Anterior cingulate cortex (tissue), 58 donors: ENCODE measurements around the gene ZBED6.
"Not testable (repeated sequence)": the region's sequence is repeated elsewhere in the genome, so short reads cannot be mapped to it uniquely, and the experiment has no call there.

Experiments used
- DNase-seq, 58 donors: peaks; one replicate each; lab custom pipeline; 2025; lab: John Stamatoyannopoulos, UW

ZBED6 gene

DNA sequence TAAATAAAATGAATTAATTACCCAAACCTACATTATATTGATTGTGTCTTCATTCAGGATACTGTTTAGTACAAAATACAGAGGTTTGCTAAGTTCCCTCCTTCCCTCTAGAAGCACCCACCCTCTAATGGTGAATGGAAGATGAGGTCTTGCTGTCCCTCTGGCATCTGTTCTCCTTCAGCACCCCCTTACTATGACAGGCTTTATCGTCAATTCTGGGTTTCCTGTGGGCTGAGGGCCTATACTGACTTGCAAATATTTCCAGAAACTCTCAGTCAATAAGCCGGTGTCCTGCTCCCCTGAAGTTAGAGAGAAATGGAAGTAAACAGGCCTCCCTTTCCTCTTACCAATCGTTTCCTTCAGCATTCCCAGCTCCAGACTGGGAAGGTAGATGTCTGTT, 17.3 kb upstream of the ZBED6 start:
- DNase-seq: no peak

DNA sequence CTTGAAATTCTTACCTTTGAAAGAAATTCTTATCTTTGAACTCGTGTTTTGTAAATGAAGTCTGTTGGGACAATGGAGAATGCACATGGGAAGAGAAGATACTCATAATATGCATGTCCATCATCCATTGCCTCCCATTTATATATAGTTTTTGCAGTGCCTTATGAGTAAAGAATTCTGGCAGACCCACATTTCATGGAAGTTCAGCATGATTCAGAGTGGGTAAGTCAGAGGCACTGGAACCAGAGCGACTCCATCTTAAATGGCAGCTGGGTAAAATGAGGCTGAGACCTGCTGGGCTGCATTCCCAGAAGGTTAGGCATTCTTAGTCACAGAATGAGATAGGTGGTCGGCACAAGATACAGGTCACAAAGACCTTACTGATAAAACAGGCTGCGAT, 16.6 kb upstream of the ZBED6 start:
- DNase-seq: no peak

DNA sequence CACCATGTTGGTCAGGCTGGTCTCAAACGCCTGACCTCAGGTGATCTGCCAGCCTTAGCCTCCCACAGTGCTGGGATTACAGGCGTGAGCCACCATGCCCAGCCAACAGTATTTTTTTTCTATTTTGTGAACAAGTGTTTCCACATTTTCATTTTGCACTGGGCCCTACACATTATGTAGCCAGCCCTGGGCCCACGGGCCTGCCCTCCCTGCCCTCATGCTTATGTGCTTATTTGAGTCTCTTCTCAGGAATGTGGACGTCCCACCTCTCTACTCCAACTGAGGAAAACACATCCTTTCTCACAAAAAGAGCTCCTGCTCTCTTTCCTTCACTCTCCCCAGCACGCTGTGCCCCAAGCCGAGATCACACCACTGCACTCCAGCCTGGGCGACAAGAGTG, 13.5 kb upstream of the ZBED6 start:
- DNase-seq: no peak

DNA sequence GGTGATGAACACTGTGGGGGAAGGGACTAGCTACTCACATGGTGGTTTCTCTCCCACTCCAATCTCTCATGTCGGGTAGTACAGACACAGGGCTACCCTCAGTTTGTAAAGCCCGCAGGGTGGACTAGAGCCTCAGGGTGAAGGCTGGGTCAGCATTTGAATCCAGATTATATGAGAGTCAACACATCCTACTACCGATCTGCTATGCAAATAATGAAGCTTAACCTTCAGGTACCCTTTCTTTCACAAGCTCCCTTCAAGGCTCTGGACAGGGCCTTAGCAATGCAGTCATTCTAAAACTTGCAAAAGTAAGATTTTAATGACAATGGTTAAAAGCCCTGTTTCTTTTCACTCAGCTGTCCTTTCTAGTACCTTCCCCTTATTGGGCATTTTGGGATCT, 5.5 kb upstream of the ZBED6 start:
- no peak for DNase-seq

DNA sequence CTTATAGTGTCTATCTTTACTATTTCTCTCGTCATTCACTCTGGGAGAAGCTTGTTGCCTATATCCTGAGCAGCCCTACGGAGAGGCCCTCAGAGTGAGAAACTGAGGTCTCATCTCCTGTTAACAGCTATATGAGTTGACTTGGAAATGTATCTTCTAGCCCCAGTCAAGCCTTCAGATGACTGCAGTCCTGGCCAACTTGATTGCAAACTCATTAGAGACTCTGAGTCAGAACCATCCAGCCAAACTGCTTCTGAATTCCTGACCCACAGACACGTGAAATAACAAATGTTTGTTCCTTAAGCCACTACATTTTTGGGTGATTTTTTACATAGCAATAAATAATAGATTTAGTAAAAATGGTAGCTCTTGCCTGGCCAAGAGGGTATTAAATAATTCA, 3.9 kb upstream of the ZBED6 start:
- no peak for DNase-seq

DNA sequence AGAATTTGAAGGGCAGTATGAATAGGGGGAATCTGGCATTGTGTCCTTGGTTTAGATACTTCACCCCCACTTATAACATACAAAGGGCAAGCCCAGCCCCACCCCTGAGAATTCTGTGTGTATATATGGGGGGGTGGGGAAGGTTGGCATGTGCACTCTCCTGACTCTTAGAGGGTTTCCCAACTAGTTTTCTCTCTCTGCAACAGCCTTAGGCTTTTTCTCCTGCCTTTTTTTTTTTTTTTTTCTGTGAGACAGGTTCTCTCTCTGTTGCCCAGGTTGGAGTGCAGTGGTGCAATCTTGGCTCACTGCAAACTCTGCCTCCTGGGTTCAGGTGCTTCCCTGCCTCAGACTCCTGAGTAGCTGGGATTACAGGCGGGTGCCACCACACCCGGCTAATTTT, 2.9 kb upstream of the ZBED6 start:
- no peak for DNase-seq

DNA sequence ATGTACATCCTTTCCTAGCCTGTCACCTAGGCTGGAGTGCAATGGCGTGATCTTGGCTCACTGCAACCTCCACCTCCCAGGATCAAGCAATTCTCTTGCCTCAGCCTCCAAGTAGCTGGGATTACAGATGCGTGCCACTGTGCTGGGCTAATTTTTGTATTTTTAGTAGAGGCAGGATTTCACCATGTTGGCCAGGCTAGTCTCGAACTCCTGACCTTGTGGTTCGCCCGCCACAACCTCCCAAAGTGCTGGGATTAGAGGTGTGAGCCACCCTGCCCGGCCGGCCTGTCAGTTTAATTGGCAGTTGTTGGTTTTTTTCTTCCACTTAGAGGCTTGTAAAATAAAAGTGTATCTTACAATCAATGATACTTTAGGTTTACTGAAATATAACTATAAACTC, 1.9 kb upstream of the ZBED6 start:
- not testable (repeated sequence) for DNase-seq

DNA sequence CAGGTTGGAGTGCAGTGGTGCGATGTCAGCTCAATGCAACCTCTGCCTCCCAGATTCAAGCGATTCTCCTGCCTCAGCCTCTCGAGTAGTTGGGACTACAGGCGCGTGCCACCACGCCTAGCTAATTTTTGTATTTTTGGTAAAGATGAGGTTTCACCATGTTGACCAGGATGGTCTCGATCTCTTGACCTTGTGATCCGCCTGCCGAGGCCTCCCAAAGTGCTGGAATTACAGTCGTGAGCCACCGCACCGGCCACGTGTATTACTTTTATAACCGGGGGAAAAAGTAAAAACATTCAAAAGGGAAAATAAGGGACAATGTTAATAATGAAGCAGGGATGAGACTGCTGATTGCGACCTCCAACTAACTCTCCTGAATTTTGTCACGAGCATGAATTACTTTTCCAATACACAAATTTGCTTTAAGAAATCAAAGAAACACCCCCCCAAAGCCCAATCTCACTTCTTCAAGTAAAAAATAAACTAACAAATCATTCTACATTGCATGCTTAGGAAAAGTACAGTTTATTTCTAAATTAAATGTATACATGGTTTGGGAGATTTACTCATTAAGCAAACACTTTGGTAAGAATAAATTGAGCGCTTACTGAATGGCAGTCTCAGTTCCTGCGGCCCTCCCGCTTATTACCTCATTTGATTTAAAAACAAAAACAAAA, 521 bp upstream of the ZBED6 start:
- no peak for DNase-seq

DNA sequence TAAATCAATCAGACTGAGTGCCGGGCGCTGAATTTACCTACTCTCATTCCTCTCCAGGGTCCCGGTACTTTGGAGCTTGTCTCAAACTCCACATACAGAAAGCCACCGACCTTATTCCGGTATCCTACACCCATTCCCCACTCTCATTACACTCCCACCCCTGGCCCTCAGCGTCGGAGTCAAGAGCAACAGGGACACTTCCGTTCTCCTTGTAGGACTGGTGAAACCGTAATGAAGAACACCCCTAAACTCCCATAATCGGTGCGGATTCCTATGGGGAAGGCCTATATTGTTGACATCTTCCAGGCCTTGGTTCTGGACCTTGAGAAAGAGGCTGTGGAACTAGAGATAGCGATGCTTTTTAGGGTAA, 798 bp downstream of the ZBED6 start:
- DNase-seq: peak in 8 of 58 donors; percentile 20 to 71 (median 44)

DNA sequence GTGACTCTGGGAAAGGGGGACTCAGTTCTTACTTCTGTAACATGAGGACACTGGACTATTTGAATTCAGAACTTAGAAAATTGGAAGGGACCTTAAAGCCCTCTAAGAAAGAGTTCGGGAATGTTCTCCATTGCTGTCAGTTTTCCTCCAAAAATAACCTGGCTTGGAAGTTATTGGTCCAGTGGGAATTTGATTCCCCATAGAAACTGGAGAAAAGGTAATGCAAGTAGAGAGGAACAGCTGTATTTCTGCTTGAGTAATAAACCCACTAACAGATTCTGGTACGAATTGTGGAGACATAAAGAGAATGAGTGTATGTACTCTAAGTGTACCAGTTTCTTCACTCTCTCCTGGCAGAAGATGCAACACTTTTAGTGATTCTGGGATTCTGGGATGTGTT, 1.8 kb downstream of the ZBED6 start:
- no peak for DNase-seq

DNA sequence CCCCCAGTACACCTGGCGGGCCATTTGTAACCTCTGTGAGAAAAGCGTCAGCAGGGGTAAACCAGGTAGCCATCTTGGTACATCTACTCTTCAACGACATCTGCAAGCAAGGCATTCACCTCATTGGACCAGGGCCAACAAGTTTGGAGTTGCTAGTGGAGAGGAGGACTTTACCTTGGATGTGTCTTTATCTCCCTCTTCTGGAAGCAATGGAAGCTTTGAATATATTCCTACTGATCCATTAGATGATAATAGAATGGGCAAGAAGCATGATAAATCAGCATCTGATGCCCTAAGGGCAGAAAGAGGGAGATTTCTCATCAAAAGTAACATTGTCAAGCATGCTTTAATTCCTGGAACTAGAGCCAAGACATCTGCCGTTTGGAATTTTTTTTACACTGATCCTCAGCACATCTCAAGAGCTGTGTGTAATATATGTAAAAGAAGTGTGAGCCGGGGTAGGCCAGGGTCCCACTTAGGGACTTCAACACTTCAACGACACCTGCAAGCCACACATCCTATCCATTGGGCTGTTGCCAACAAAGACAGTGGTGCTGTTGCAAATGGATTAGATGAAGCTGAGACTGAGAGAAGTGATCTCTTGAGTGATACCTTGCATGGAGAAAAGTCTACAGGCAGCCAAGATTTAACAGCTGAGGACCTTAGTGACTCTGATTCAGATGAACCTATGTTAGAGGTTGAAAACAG, 2.7 kb downstream of the ZBED6 start:
- no peak for DNase-seq

DNA sequence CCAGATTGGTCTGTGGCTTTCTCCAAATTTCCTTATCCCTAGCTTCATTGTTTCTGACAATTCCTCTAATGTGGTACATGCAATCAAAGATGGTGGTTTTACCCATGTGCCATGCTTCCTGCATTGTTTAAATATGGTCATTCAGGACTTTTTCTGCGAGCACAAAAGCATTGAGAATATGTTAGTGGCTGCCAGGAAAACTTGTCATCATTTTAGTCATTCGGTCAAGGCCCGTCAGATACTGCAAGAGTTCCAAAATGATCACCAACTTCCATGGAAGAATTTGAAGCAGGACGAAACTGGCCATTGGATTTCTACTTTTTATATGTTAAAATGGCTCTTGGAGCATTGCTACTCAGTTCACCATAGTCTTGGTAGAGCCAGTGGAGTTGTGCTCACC, 3.7 kb downstream of the ZBED6 start:
- DNase-seq: no peak

DNA sequence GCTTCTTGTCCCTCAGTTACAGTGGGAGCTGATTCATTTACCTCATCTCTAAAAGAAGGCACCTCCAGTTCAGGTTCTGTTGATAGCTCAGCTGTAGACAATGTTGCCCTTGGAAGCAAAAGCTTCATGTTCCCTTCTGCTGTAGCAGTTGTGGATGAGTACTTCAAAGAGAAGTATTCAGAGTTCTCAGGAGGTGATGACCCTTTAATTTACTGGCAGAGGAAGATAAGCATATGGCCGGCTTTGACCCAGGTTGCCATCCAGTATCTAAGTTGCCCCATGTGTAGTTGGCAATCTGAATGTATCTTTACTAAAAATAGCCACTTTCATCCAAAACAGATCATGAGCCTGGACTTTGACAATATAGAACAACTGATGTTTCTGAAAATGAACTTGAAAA, 4.5 kb downstream of the ZBED6 start:
- no peak for DNase-seq

DNA sequence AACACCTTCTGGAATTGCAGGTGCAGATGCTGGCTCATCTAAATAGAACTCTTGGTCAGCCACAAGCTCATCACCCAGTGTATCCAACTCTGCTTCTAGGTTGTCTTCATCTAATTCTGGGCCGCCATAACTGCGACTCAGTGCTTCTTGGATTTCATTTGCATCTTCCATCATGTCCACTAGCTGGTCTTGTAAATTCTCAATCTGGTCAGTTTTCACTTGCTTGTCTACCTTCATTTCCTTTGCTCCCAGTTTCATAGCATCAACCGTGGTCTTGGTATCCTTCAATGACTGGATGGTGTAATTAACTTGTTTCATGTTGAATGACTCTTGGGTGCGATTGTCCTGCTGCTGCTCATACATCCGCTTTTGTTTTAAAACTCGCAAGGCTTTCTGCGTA, 10.3 kb downstream of the ZBED6 start:
- DNase-seq: no peak

DNA sequence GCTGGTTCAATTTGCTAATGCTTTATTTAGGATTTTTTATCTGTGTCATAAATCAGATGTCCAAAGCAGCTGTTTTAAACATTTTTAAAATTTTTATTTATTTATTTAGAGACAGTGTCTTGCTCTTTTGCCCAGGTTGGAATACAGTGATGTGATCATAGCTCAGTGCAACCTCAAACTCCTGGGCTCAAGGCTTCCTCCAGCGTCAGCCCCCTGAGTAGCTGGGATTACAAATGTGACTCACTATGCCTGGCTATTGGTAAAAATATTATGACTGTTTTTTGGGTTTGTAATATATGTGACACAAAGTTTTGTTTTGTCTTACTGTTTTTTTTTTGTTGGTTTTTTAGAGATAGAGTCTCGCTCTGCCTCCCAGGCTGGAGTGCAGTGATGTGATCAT, 11.8 kb downstream of the ZBED6 start:
- DNase-seq: no peak

DNA sequence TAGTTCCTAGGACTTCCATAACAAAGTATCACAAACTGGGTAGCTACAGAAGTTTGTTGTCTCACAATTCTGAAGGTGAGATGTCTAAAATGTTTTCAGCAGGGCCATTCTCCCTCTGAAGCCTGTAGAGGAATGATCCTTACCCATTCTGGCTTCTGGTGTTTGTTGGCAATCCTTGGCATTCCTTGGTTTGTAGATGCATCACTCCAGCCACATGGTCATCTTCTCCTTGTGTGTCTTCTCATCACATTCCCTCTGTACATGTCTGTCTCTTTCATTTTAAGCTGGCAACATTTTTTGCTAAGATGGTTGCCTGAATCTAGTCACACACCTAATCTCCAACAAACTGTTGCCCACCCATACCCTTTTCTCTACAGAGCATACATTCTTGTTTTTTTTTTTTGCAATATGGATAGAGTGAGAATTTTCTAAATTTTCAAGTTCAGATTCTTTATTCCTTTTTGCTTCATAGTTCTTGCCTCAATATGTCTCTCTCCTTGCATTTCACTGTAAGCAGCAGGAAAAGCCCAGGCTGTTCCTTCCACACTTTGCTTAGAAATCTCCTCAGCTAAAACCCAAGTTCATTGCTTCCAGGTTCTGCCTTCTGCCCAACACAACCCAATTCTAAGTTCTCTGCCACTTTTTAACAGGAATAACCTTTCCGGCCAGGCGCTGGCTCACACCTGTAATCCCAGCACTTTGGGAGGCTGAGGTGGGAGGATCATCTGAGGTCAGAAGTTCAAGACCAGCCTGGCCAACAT, 18.3 kb downstream of the ZBED6 start:
- no peak for DNase-seq

DNA sequence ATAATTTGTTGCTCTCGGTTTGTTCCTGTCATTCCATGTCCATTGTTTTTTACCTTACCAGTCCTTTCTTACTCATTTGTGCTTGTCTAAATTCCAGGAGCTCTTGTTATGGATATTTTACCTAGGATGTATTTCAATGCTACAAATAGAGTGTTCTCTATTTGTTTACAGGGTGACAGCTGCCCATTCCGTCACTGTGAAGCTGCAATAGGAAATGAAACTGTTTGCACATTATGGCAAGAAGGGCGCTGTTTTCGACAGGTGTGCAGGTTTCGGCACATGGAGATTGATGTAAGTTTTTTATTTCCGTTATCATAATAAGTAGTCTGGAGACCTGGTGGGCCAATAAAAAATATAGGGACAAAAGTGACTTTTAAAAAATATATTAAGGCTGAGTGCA, 23.0 kb downstream of the ZBED6 start:
- no peak for DNase-seq

DNA sequence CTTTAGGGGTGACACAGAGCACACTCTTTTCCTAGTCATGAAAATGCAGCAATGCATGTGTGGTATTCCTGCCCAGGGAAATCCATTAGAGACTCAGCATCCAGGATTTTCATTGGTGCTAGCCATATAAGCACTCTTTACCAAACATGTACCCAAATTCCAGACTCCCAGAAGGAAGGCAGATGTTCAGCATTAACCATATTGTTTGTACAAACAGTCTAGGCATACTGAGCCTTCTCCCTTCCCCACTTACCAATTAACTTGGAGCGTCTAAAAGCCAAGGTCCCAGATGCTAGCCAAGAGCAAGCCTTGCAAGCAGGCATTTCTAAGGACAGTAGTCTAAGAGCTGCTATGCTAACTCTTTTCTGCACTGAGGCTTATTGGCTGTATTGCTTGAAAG, 27.9 kb downstream of the ZBED6 start:
- DNase-seq: no peak

DNA sequence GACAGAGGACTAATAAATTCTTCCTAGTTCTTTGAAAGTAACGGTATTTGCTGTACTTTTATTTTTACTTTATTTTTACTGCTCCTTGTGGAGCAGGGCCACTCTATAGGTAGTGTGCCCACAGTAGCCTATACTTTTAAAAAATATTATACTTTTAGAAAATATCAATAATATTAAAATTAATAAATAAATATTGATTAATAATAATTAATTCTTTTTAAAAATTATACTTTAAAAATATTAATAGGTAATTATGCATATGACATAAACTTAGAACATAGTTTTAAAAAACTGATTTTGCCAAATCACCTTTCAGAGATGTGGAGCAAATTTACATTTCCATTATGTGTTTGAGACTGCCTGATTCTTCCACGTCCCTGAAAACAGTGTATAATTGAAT, 30.8 kb downstream of the ZBED6 start:
- no peak for DNase-seq

DNA sequence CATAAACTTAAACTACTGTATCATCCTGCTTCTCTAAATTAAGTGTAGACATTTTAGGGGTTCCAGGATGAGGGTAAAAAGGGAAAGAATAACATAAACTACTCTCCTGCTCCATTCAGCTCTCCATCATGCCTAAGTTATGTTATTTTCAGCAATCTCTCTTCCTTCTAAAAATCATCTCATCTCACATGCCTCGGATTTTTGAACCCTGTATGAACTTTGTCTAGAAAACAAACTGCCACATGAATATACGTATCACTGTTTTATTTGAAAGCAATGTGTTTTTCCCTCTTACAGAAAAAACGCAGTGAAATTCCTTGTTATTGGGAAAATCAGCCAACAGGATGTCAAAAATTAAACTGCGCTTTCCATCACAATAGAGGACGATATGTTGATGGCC, 32.6 kb downstream of the ZBED6 start:
- DNase-seq: no peak

DNA sequence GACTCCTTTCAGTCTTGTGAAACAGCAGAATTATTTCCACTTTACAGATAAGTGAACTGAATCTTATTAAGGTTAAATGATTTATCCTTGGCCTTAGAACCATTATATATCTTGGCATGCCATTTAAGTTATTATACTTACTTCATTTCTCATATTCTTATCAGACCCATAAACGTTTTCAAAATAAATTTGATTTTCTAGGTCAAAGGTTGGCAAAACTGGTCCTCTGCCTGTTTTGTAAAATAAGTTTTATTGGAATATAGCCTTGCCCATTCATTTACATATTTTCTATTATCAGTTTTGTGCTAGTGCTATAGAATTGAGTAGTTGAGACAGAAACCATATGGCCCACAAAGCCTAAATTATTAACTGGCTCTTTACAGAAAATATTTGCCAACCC, 33.1 kb downstream of the ZBED6 start:
- no peak for DNase-seq

DNA sequence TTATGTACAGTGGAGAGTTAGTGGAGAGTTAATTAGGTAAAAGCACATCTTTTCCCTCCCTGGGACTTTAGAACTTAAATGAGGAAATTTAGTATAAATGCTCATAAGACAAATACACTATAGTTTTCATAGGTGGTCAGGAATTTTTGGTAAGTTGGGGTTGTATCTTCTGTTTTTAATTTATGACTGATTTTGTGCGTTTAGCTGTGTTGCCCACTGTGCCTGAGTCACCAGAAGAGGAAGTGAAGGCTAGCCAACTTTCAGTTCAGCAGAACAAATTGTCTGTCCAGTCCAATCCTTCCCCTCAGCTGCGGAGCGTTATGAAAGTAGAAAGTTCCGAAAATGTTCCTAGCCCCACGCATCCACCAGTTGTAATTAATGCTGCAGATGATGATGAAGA, 33.8 kb downstream of the ZBED6 start:
- not testable (repeated sequence) for DNase-seq
